A549 treated with dexamethasone at 1 μM for 4 hours (cell line): Measurements from ENCODE around the gene COMMD6. TPM values are rescaled to one million over a fixed set of nuclear protein-coding genes. Genes with fewer than 3 reads are reported as not detected.

Source experiments
- total RNA-seq: library from RNA; stranded (reverse); fragments of 200-300 nt; extraction: Qiagen RNA extraction; gene quantifications from 5 replicates; pipeline ENCODE4 v1.2.3, GENCODE V29; 2022

The COMMD6 gene
- total RNA-seq: 117 to 135 TPM (median 122 TPM) in 5 replicates

DNA sequence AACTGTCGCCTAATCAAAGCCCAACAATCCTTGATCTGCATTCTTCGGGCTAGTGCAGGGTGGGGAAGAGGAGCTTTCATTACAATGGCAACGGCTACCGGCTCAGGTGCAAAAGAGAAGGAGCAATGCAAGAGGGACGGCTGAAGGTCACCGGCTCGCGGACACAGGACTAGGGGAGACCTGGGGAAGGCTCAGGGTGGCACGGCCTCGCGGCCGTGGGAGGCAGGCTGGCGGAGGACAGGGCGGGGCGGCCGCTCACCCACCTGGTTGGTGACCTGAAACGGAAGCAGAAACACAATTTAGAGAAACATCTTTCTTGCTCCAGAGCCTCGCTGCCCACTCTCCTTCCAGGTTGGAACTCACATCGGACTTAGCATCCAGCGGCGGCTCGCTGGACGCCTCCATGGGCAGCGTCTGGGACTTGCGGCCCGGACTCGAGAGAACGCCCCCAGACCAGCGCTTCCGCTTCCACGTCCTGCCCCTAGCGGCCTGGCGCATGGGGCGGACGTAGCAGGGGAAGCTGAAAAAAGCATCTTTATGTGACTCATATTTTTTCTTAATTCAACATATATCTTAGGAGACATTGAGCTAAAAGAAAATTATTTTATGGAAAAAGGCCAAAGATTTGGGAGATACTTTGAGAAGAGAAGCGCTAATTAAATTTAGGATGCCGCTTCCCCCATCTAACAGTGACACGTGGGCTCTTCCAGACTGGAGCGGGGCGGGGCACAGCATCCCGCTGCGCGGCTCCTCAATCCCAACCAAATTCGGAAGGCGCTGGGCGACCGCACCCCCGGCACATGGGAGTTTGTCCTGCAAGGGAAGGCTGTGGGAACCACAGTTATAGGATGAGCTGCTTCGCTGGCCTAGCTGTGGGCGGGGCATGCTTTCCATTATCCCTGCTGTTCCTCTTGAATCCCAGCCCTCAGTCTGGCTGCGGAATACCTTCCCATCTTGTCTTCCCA is at the start of gene COMMD6:
TSS of gene COMMD6 (minus strand) at position 441 of the 965 bp plus-strand sequence. CDS start at position 405, 36 bp downstream.

DNA sequence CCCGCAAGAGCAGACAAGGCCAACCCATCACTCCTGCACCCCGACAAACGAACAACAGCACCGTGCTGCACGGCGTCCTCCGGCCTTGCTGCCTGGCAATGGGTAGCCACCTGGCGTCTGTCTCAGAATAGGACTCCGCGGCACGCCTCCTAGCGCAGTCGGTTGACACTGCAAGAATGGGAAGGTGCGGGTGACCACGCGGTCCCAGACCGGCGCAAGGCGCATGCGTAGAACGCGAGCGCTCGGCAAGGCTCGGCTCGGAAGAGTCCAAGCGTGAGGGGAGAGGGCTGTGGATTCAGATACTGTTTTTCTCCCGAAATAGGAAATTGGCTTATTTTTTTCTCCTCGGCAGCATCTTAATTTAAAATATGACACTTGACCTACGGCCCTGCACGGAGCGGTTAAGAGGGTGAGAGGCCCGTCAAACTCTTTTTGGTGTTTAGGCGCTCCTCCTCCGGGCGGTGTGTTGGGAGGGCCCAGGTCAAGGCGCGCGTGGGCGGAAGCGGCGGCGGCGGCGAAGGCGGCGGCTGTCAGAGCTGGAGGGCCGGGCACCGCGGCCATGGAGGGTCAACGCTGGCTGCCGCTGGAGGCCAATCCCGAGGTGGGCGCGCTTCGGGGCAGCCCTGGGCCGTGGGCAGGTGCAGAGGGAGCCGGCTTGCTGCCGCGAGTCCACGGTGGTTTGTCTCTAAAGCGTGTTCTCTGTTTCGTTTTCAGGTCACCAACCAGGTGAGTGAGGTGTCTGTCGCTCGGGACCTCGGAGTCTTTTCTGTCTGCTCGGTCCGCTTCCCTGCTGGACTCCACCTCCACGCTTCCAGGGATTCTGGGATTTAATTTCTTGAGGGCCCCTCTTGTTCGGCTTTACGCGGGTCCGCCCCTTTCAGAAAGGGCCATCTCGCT is 11.9 kb upstream of the COMMD6 start, which contains the start of gene UCHL3:
TSS of gene UCHL3 (plus strand) at position 530 of the 897 bp plus-strand sequence. CDS start at position 560, 30 bp downstream.

DNA sequence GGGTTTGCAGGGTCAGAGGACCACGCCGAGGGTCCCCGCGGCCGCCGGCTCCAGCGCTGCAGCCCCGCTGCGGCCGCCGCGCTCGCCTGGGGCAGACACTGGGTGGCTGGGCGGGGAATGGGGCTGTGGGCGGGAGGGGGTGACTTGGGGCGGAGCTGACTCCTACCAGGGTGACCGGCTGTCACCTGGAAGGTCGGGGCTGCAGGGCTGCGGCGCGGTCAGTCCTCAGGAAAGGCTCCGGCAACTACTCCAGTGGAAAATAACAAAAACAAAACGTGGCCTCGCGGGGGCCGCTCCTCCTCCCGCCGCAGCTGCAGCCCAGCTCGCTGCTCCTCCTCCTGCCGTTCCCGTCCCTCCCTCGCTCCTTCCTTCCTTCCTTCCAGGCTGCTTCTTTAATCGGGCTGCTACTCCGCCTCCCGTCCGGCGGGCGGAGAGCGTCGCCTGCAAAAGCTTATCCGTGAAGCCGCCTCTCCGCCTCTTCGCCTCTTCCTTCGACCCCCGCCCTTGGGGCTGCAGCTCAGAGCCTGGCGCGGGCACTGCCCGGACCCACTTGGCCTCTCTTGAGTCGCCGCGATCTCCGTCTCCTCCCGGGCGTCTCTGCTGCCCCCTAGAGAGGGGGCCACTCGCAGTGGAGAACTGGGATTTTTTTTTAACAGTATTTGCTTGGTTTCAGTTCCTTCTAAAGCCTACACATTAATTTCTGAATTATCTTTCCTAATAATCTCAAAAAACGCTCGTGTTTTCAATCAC is 55.4 kb downstream of the COMMD6 start, which contains the start of gene TBC1D4:
TSS of gene TBC1D4 (minus strand) at position 100 of the 750 bp plus-strand sequence. CDS start 402 bp downstream, outside the sequence.

Other genes with a start within 250 kb of the COMMD6 start
- 11.5 to 16.7 TPM (median 14.8 TPM) in 5 replicates for gene TBC1D4, start 55.7 kb downstream of the COMMD6 start, total RNA-seq
- 41.5 to 50.8 TPM (median 49.0 TPM) in 5 replicates for gene UCHL3, start 11.9 kb upstream of the COMMD6 start, total RNA-seq
- gene LMO7, start 98.5 kb upstream of the COMMD6 start, total RNA-seq: 36.7 to 58.8 TPM (median 43.8 TPM) in 5 replicates